HFFc6 (cell line): ENCODE measurements around the gene FOLR2. TPM values are rescaled to one million over a fixed set of nuclear protein-coding genes. Genes with fewer than 3 reads are reported as not detected.
"Not testable (repeated sequence)": the region's sequence is repeated elsewhere in the genome, so short reads cannot be mapped to it uniquely, and the experiment has no call there.

ENCODE experiments used
- DNase-seq: peaks from one replicate; pipeline ENCODE4 v3.0.0-alpha.2; 2018
- H3K27ac Mint-ChIP-seq: 2 replicates; pipeline ENCODE4 v1.8.0; 2020; ENCODE audit warnings: mild to moderate bottlenecking, mixed read lengths
- H3K27me3 Mint-ChIP-seq: 2 replicates; pipeline ENCODE4 v1.8.0; 2021; ENCODE audit warnings: mild to moderate bottlenecking, moderate library complexity, mixed read lengths; ENCODE audit not compliant: insufficient read depth
- H3K36me3 Mint-ChIP-seq: 2 replicates; pipeline ENCODE4 v1.8.0; 2021; ENCODE audit warnings: low read depth, mixed read lengths
- H3K4me1 Mint-ChIP-seq: 2 replicates; pipeline ENCODE4 v1.8.0; 2020; ENCODE audit warnings: low read depth, mixed read lengths
- H3K4me3 Mint-ChIP-seq: 2 replicates; pipeline ENCODE4 v1.8.0; 2020; ENCODE audit warnings: mild to moderate bottlenecking, moderate library complexity, mixed read lengths
- H3K9me3 Mint-ChIP-seq: 2 replicates; pipeline ENCODE4 v1.8.0; 2020; ENCODE audit warnings: mild to moderate bottlenecking, mixed read lengths
- total RNA-seq, 6 experiments: library from RNA; stranded (reverse); fragmentation: NEBNext Ultra II Directional; extraction: Animal tissue kit (Norgen Biotek cat#: 25700); gene quantifications; 2 replicates in 1 of 6; 3 replicates in 5 of 6; pipeline ENCODE4 v1.2.3, GENCODE V29; 2021
- TF ChIP-seq, protein P1 (sequence below): fragments of 200-600 bp; sonication (generic); IDR thresholded peaks from 2 replicates; pipeline ENCODE4 v1.5.0; 2021; ENCODE audit warnings: antibody characterized with exemption, mild to moderate bottlenecking

FOLR2 gene
- total RNA-seq, 6 experiments from 2014 or later: not detected

DNA sequence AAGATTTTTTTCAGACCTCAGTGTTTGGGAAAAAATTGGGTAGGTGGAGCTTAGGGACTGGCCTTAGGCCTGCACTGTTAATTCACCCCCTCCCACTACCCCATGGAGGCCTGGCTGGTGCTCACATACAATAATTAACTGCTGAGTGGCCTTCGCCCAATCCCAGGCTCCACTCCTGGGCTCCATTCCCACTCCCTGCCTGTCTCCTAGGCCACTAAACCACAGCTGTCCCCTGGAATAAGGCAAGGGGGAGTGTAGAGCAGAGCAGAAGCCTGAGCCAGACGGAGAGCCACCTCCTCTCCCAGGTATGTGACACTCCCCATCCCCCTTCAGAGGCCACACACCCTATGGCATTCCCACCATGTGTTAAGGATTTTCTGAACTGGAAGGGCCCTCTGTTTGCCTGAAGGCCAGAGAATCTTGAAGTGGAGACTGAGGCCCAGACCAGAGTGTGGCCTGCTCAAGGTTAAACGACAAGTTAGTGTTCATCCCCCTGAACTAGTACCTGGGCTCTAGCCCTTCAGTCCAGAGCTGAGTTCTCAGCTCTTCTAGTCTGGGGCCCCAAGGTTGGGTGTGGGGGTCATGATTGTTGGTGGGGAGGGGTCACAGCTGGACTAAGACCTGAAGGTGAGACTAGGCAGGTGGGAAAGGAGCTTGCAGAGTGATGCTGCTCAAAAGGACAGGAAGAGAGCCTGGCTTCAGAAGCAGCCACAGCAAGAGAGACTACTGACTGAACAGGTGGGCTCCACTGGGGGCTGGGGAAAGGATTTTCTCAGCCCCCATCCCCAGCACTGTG is 26.9 kb upstream of the FOLR2 start:
- H3K36me3 Mint-ChIP-seq: no peaks in the 10 kb centered on the region
- no peaks in the 10 kb centered on the region; the same call in 1 of the 2 replicates for H3K27me3 Mint-ChIP-seq
- H3K27ac Mint-ChIP-seq: no peak overlapping the region
- no peak for DNase-seq
- H3K4me1 Mint-ChIP-seq: 0 out of 2 replicates have a peak, but pooled peaks cover 4% of the 10 kb centered on the region
- H3K9me3 Mint-ChIP-seq: no peaks in the 10 kb centered on the region
- H3K4me3 Mint-ChIP-seq: no peak overlapping the region
- TF ChIP-seq, protein P1, sequence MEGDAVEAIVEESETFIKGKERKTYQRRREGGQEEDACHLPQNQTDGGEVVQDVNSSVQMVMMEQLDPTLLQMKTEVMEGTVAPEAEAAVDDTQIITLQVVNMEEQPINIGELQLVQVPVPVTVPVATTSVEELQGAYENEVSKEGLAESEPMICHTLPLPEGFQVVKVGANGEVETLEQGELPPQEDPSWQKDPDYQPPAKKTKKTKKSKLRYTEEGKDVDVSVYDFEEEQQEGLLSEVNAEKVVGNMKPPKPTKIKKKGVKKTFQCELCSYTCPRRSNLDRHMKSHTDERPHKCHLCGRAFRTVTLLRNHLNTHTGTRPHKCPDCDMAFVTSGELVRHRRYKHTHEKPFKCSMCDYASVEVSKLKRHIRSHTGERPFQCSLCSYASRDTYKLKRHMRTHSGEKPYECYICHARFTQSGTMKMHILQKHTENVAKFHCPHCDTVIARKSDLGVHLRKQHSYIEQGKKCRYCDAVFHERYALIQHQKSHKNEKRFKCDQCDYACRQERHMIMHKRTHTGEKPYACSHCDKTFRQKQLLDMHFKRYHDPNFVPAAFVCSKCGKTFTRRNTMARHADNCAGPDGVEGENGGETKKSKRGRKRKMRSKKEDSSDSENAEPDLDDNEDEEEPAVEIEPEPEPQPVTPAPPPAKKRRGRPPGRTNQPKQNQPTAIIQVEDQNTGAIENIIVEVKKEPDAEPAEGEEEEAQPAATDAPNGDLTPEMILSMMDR: no peak

DNA sequence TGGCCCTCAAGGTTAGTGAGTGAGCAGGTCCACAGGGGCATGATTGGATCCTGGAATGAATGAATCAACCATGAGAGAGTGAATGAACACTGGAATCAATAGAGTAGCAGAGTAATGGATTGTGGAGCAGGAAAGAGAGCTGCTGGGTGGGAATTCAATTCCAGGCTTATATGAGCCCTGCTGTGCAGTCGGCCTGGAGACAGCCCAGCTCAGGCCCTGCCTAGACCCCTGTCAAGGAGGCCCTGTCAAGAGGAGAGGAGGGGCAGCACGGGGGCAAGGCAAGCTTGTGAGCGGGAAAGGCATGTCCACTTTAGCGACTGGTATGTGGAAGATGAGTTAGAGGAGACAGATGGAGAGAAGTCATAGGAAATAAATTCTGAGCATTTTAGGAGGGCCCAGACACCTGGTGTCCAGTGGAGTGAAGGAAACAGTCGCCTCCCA is 25.9 kb upstream of the FOLR2 start:
- Mint-ChIP-seq H3K9me3 (no peaks in the 10 kb centered on the region), H3K4me1 (0 out of 2 replicates have a peak, but pooled peaks cover 4% of the 10 kb centered on the region), H3K27me3 (no peaks in the 10 kb centered on the region; the same call in 1 of the 2 replicates), H3K27ac (no peak overlapping the region), H3K36me3 (no peaks in the 10 kb centered on the region), H3K4me3 (no peak overlapping the region)
- no peak for DNase-seq
- TF ChIP-seq, protein P1: no peak

DNA sequence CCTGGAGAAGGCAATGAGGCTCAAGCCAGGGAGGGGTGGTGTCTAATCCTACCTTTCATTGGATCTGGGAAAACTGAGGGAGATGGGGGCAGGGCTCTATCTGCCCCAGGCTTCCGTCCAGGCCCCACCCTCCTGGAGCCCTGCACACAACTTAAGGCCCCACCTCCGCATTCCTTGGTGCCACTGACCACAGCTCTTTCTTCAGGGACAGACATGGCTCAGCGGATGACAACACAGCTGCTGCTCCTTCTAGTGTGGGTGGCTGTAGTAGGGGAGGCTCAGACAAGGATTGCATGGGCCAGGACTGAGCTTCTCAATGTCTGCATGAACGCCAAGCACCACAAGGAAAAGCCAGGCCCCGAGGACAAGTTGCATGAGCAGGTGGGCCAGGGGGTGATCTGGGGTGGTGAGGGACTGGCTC is 24.6 kb upstream of the FOLR2 start, which contains the start of gene FOLR1:
Gene FOLR1 (plus strand): TSS at position 180 of the 421 bp plus-strand sequence. CDS start 34 bp downstream, at position 214.
- Mint-ChIP-seq H3K4me1 (0 out of 2 replicates have a peak, but pooled peaks cover 4% of the 10 kb centered on the region), H3K36me3 (no peaks in the 10 kb centered on the region), H3K27me3 (no peaks in the 10 kb centered on the region; the same call in 1 of the 2 replicates), H3K27ac (no peak within 1 kb of the TSS), H3K9me3 (no peaks in the 10 kb centered on the region), H3K4me3 (no peak within 1 kb of the TSS)
- TF ChIP-seq, protein P1: no peak
- DNase-seq: no peak

DNA sequence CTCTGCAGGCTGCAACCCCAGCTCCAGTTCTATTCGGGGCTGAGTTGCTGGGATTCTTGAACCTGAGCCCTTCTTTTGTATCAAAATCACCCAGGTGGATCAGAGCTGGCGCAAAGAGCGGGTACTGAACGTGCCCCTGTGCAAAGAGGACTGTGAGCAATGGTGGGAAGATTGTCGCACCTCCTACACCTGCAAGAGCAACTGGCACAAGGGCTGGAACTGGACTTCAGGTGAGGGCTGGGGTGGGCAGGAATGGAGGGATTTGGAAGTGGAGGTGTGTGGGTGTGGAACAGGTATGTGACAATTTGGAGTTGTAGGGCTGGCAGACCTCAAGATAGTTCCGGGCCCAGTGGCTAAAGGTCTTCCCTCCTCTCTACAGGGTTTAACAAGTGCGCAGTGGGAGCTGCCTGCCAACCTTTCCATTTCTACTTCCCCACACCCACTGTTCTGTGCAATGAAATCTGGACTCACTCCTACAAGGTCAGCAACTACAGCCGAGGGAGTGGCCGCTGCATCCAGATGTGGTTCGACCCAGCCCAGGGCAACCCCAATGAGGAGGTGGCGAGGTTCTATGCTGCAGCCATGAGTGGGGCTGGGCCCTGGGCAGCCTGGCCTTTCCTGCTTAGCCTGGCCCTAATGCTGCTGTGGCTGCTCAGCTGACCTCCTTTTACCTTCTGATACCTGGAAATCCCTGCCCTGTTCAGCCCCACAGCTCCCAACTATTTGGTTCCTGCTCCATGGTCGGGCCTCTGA is 20.9 kb upstream of the FOLR2 start:
- H3K9me3 Mint-ChIP-seq: no peaks in the 10 kb centered on the region
- H3K36me3 Mint-ChIP-seq: no peaks in the 10 kb centered on the region
- no peak overlapping the region for H3K4me3 Mint-ChIP-seq
- H3K27ac Mint-ChIP-seq: no peak overlapping the region
- H3K4me1 Mint-ChIP-seq: peaks cover 10% of the 10 kb centered on the region; the same call in 1 of the 2 replicates
- no peak for DNase-seq
- TF ChIP-seq, protein P1: no peak
- no peaks in the 10 kb centered on the region for H3K27me3 Mint-ChIP-seq

DNA sequence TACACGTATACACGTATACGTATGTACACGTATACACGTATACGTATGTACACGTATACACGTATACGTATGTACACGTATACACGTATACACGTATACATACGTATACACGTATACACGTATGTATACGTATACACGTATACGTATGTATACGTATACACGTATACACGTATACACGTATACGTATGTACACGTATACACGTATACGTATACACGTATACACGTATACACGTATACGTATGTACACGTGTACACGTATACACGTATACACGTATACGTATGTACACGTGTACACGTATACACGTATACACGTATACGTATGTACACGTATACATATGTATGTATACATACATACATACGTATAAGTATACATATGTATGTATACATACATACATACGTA is 15.1 kb upstream of the FOLR2 start:
- not testable (repeated sequence) for H3K27me3 Mint-ChIP-seq, H3K36me3 Mint-ChIP-seq, H3K4me1 Mint-ChIP-seq, H3K4me3 Mint-ChIP-seq, DNase-seq, H3K27ac Mint-ChIP-seq, H3K9me3 Mint-ChIP-seq

DNA sequence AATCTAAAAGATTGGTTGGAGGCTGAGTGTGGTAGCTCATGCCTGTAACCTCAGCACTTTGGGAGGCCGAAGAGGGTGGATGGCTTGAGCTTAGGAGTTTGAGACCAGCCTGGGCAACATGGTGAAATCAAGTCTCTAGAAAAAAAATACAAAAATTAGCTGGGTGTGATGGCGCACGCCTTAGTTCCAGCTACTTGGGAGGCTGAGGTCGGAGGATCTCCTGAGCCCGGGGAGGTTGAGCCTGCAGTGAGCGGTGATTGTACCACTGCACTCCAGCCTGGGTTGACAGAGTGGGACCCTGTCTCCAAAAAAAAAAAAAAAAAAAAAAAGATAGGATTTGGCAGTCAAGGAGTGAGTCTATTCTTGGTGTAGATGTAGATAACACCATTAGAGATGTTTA is 14.0 kb upstream of the FOLR2 start:
- H3K4me1 Mint-ChIP-seq: peaks cover 6% of the 10 kb centered on the region; the same call in 1 of the 2 replicates
- H3K36me3 Mint-ChIP-seq: no peaks in the 10 kb centered on the region
- no peak overlapping the region for H3K4me3 Mint-ChIP-seq
- H3K27me3 Mint-ChIP-seq: no peaks in the 10 kb centered on the region
- no peaks in the 10 kb centered on the region for H3K9me3 Mint-ChIP-seq
- DNase-seq: no peak
- no peak overlapping the region for H3K27ac Mint-ChIP-seq
- TF ChIP-seq, protein P1: no peak
